HG02981 (cell line): ENCODE data around the gene DNAJB4.
"Not testable (repeated sequence)": the region's sequence is repeated elsewhere in the genome, so short reads cannot be mapped to it uniquely, and the experiment has no call there.

ENCODE experiments used
- ATAC-seq: cut with Tn5 transposase; IDR thresholded peaks from one replicate; pipeline ENCODE4 v1.9.1; 2021; ENCODE audit warnings: mild to moderate bottlenecking, moderate library complexity; ENCODE audit not compliant: unreplicated experiment

Gene DNAJB4

DNA sequence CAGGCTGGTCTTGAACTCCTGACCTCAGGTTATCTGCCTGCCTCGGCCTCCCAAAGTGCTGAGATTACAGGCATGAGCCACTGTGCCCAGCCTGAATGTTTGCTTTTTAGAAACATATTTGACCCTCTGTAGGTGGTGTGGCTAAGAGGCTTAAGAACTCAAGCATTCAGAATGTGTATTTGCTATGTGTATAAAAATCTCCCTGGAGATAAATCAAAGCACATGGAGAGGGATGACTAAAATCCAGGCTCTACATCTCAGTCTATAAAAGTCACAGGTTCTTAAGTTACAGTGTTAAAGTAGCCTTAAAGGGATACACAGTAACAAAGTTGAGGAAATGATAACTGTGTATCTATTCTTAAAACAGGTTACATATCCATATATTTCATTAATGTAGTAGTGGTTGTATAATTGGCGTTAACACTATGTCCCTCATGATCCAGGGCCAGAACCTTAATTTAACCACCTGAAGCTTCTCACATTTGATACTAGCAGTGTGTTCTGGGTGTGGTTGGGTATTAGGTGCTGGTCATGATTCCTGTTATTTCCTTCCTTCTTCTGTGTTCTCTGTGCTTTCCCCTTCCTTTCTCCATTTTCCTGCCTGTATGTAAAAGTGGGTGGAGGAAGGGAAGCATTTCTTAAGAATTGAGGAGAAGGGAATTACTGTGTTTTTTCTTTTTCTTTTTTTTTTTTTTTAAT, 57.2 kb downstream of the DNAJB4 start:
- no peak for ATAC-seq

DNA sequence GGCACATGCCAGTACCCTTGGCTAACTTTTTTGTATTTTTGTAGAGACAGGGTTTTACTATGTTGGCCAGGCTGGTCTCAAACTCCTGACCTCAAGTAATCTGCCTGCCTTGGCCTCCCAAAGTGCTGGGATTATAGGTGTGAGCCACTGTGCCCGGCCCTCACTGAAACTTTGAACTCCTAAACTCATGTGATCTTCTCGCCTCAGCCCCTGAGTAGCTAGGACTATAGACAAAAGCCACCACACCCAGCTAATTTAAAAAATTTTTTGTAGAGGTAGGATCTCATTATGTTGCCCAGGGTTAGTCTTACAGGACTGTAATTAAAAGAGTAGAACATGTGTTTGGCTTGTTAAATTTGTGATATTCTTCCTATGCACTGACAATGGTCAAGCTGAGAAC, 60.1 kb downstream of the DNAJB4 start:
- ATAC-seq: not testable (repeated sequence)
